Tibial nerve (tissue), 3 donors: ENCODE data around the gene RBFOX1.

Experiments
- CTCF ChIP-seq, 5 experiments: fragments of 200-600 bp in 3 of 5; fragments of 450-650 bp in 2 of 5; sonication (generic) in 3 of 5; IDR thresholded peaks; one replicate each; pipeline ENCODE4 v1.5.1; 2016 to 2019; ENCODE audit warnings: antibody characterized with exemption in 5 of 5, mild to moderate bottlenecking in 3 of 5, moderate library complexity in 2 of 5
- POLR2A ChIP-seq, 2 donors: fragments of 450-650 bp; IDR thresholded peaks; one replicate each; pipeline ENCODE4 v1.6.1; 2017; ENCODE audit warnings: antibody characterized with exemption in 2 of 2, mild to moderate bottlenecking in 2 of 2, moderate library complexity in 2 of 2

- no peak for TF ChIP-seq POLR2A (IDR thresholded peaks at IDR 0.05)
- TF ChIP-seq CTCF (IDR thresholded peaks at IDR 0.05) = no peak
Measured at GRCh38 chr16:7380911-7381310, 48.3 kb downstream of the RBFOX1 start.
